Keratinocyte (primary cell): ENCODE results near the gene TBK1.

Experiments
- CTCF ChIP-seq, 3 experiments: IDR thresholded peaks in 1 of 3; conservative IDR thresholded peaks in 1 of 3; optimal IDR thresholded peaks in 1 of 3; 2 replicates in 2 of 3; 3 replicates in 1 of 3; pipeline versions ENCODE3 to v1.5.1; 2011; ENCODE audit warnings: low read length in 3 of 3, mild to moderate bottlenecking in 3 of 3, moderate library complexity in 2 of 3, control low read depth in 1 of 3, inconsistent platforms in 1 of 3; ENCODE audit not compliant: insufficient read depth in 2 of 3; ENCODE audit errors: extremely low read depth in 1 of 3
- EZH2 ChIP-seq: IDR thresholded peaks from one replicate; pipeline ENCODE4 v1.6.1; 2012; ENCODE audit warnings: inconsistent platforms, mild to moderate bottlenecking, low read length, moderate library complexity

- TF ChIP-seq CTCF (optimal IDR thresholded peaks at IDR 0.05 in 1 of 3, IDR thresholded peaks at IDR 0.05 in 1 of 3, conservative IDR thresholded peaks at IDR 0.05 in 1 of 3; ENCODE audit: extremely low read depth in 1 of 3, insufficient read depth in 2 of 3, low read length in 3 of 3) (no peak), EZH2 (no peak)
Observed at GRCh38 chr12:64470495-64470894, 18.6 kb downstream of the TBK1 start.
